ENCODE results near the gene ZBED3.

Gene ZBED3

DNA sequence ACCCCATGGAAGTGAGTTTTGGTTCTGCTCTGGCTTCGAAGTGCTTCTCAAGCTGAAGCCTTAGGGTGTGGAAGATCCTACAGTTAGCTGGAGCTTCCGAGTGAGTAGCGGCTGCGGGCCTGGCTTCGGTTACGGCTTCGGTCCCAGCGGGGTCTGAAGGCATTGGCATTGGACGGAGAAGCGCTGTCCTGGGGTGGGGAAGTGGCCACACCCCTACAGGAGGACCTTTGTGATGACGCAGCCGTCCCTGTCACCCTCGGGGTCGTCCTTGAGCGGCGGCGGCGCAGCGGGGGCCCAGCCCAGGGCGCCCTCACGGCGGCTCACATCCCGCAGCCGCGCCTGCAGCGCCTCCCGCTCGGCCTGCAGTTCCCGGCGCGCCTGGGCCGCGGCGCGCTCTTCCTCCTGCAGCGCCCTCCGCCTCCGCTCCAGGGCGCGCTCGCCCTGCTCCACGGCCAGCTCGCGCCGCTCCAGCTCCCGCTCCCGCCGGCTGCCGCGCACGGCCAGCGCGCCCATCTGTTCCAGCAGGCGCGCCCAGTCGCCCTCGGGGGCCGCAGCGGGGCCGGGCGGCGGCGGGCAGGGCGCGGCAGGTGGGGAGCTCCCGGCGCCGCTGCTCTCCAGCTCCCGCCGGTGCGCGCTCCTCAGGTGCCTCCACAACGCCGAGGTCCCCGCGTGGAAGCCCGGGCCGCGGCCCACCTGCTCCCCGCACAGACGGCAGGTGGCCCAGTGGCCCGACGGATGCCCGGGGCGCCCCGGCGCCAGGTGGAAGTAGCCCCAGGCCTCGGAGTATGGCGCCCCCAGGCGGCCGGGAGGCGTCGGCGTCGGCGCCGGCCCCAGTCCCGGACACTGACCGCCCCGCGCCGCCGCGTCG, 9.9 kb downstream of the ZBED3 start:
- DNase-seq: peak; percentile 64 to 80

GRCh38 chr5:77074745-77075144, 12.3 kb downstream of the ZBED3 start:
- no peak for DNase-seq

DNA sequence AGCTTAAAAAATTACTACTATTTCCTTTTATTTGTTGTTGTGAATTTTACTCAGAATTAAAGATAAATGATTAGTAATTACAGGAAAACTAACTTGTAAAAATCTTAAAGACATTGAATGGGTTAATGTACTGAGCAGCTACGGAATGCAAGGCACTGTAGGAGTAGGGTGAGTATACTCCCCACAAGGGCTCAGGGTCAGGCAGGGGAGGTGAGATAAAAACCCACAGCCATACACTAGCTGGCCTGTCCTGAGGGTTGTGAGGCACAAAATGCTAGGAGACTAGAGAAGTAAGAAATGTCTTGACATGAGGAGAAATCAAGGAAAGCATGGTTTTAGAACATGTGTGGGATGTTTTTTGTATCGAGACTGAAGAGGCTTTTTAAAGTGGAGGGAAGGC, 13.4 kb downstream of the ZBED3 start:
- no peak for DNase-seq

GRCh38 chr5:77066823-77067442, 20.2 kb downstream of the ZBED3 start:
- peak; percentile 13 to 71 for DNase-seq

DNA sequence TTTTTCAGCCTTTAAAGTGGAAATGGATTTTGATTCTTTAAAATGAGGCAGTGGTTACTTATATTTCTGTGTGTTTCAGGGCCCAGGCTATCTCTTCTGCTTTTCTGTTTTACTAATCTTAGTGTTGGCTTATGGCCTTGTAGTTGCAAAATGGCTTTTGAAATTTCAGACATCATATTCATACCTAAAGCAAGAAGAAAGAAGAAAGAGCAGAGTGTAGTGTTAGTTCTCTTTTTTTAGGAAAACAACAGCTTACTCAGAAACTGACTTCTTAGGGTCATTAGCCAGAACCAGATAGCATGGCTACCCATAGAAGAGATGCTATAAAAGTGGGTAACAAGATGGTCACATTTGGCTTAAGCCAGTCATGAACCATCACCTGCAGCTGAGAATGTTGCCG, 20.9 kb downstream of the ZBED3 start:
- DNase-seq: peak; percentile 55 to 86

- peak; percentile 40 to 86 for DNase-seq
These were observed 21.8 kb downstream of the ZBED3 start for GRCh38 chr5:77065256-77065655.

DNA sequence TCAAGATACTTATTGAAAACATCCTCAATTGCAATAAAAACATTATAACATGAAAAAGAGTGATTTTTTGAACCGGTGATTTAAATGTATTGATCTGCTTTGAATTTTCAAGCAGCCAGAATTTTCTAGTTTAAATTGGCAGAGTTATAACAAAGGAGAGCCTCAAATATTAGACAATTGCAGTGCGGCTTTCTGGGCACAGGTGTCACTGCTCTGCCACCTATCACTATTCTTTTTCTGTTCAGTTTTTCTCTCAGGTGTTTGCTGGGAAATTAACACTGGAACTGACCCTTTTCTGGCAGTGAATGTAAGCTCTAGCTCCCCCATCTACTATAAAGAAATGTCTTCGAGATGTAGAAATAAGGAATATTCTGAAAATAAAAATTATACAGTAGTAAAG, 23.0 kb downstream of the ZBED3 start:
- no peak for DNase-seq

GRCh38 chr5:77046416-77047073, 40.5 kb downstream of the ZBED3 start:
- DNase-seq: no peak

DNA sequence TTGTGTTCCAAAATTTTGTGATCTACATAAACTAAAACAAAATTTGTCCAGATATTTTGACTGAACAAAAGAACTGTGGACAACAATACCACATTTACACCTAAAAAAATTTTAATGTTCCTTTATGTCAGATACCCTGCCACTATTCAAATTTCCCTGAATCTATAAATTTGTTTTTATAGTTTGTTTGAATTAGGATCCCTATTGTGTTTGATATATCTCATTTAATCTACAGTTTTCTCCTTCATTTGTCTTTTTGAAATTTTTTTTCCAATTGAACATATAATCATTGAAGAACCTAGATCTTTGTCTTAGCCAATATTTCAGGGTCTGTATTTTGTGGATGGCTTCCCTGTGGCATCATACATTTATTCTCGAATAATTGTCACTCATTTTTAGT, 51.1 kb downstream of the ZBED3 start:
- DNase-seq: no peak

- no peak for DNase-seq
These were observed 53.7 kb downstream of the ZBED3 start for GRCh38 chr5:77033338-77033737.

DNA sequence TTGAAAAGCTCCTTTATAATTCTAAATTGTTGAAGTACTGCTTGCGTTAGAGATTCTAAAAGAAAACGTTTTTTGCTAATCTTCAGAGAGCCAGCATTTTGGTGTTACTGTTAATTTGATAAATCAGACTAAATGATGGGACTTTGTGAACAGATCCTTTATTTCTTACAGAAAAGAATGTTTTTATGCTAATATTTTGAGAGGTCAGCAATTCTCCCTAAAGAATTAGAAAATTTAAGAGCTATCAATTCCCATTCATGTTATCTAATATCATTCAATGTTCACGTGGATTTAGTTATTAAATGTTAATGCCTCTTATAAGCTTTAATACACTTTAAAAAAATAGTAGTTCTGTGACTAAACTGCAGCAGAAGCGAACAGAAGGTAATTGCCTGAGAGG, 54.5 kb downstream of the ZBED3 start:
- no peak for DNase-seq

DNA sequence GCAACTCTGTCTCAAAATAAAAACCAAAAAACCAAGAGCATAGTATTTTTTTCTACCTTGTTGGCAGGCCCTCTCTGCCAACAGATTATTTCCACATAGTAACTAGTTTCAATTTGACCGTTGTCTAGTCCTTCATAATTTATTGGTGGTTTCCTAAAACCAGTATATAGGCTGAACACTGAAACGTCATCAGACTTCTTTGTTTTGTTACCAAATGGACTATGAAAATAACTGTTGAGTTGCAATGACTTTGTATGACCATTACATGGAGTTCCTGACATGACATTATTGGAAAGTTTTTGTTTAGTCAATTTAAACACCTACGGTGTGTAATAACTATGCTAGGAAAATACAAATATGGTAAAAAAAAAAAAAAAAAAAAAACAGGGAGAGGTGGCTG, 55.2 kb downstream of the ZBED3 start:
- DNase-seq: no peak

GRCh38 chr5:77030097-77031071, 56.7 kb downstream of the ZBED3 start, which contains the start of gene AGGF1:
Gene AGGF1 (plus strand): TSS chr5:77030404. CDS start chr5:77030767, 363 bp downstream.
- peak; percentile 96 to 97 for DNase-seq

DNA sequence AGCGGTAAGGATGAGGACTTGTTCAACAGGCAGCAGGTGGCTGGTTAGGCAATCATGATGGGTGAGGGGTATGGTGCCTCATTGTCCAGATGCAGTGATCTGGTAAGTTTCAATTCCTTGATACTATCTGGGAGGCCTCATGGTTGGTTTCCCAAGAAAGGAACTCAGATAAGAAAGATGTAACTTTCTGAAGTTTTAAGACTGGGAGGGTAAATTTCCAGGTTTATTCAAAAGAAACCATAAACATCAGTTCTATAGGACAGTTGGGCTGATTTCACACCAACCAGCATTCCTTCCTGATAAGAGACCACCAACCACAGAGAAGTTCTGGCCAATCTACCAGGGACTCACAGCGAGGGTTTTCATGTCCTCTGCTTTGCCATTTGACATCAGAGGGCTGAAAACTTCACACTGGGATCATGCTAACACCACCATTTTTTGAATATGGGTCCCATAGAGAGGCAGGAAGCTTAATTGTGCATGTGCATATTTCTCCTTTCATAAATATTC, 57.7 kb downstream of the ZBED3 start:
- DNase-seq: no peak

- no peak for DNase-seq
These were observed 58.3 kb downstream of the ZBED3 start for GRCh38 chr5:77028631-77029375.

- peak; percentile 86 to 87 for DNase-seq
These were observed 62.6 kb downstream of the ZBED3 start for GRCh38 chr5:77024490-77024889.

DNA sequence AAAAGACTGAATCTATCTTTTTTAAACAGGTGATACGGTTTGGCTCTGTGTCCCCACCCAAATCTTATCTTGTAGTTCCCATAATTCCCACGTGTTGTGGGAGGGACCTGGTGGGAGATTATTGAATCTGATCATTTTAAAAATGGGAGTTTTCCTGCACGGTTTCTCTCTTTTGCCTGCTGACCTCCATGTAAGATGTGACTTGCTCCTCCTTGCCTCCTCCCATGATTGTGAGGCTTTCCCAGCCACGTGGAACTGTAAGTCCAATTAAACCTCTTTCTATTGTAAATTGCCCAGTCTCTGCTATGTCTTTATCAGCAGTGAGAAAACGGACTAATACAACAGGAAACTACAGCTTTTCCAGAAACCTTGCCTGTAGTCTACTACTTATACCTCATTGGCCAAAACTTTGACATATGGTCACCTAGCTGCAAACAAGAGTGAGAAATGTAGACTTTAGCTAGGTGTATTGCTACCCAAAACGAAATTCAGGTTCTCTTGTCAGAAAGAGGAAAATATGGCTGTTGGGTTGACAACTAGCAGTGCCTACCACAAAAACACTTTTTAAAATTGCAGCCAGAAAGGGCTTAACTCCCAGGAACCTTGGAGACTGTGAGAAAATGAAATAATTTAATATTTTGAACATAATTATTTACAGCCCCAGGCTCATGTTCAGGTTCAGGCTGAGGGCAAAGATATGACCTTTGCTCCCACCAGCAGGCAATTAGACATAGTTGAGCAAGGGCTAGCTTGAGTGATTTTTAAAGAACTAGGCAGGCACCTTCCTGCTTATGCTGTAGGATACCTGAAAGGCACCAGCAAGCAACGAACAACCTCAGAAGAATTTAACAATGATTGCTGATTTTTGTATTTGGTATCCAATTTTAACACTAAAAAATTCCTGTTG, 64.3 kb downstream of the ZBED3 start:
- DNase-seq: no peak
